ENCODE measurements around the gene SSBP3.
"Not testable (repeated sequence)": the region's sequence is repeated elsewhere in the genome, so short reads cannot be mapped to it uniquely, and the experiment has no call there.

The SSBP3 gene

GRCh38 chr1:54397980-54398379, 8.2 kb downstream of the SSBP3 start:
- no peak for FAIRE-seq
- DNase-seq (ENCODE audit: insufficient read length, low spot score), result no peak
- TF ChIP-seq PAX5 (IDR thresholded peaks at IDR 0.05; ENCODE audit: insufficient read depth, low read length, severe bottlenecking), result no peak
- TF ChIP-seq SPI1 (IDR thresholded peaks at IDR 0.05; ENCODE audit: low read depth, low read length), result no peak
- no peak for TF ChIP-seq POLR2A (IDR thresholded peaks at IDR 0.05; ENCODE audit: low read depth, low read length)
- no peak for TF ChIP-seq POU2F2 (IDR thresholded peaks at IDR 0.05; ENCODE audit: low read depth, low read length)
- TF ChIP-seq POLR2AphosphoS5 (IDR thresholded peaks at IDR 0.05; ENCODE audit: low read depth, low read length), result no peak
- TF ChIP-seq TAF1 (IDR thresholded peaks at IDR 0.05; ENCODE audit: low read depth, low read length), result no peak

GRCh38 chr1:54397090-54397591, 9.1 kb downstream of the SSBP3 start:
- no peak for TF ChIP-seq PAX5 (IDR thresholded peaks at IDR 0.05; ENCODE audit: insufficient read depth, low read length, severe bottlenecking)
- TF ChIP-seq POU2F2 (IDR thresholded peaks at IDR 0.05; ENCODE audit: low read depth, low read length), result no peak
- TF ChIP-seq TAF1 (IDR thresholded peaks at IDR 0.05; ENCODE audit: low read depth, low read length), result no peak
- FAIRE-seq, result no peak
- no peak for DNase-seq (ENCODE audit: insufficient read length, low spot score)

GRCh38 chr1:54396261-54396933, 9.8 kb downstream of the SSBP3 start:
- FAIRE-seq, result no peak
- no peak for DNase-seq (ENCODE audit: insufficient read length, low spot score)
- no peak for TF ChIP-seq PAX5 (IDR thresholded peaks at IDR 0.05; ENCODE audit: insufficient read depth, low read length, severe bottlenecking)
- TF ChIP-seq POLR2AphosphoS5 (IDR thresholded peaks at IDR 0.05; ENCODE audit: low read depth, low read length), result no peak
- no peak for TF ChIP-seq POLR2A (IDR thresholded peaks at IDR 0.05; ENCODE audit: low read depth, low read length)
- TF ChIP-seq TAF1 (IDR thresholded peaks at IDR 0.05; ENCODE audit: low read depth, low read length), result no peak
- TF ChIP-seq SPI1 (IDR thresholded peaks at IDR 0.05; ENCODE audit: low read depth, low read length), result no peak
- TF ChIP-seq POU2F2 (IDR thresholded peaks at IDR 0.05; ENCODE audit: low read depth, low read length), result no peak

- FAIRE-seq (no peak), DNase-seq (ENCODE audit: insufficient read length, low spot score) (no peak)
- TF ChIP-seq POLR2A (IDR thresholded peaks at IDR 0.05; ENCODE audit: low read depth, low read length) (no peak), POLR2AphosphoS5 (IDR thresholded peaks at IDR 0.05; ENCODE audit: low read depth, low read length) (no peak), POU2F2 (IDR thresholded peaks at IDR 0.05; ENCODE audit: low read depth, low read length) (no peak), SPI1 (IDR thresholded peaks at IDR 0.05; ENCODE audit: low read depth, low read length) (no peak), TAF1 (IDR thresholded peaks at IDR 0.05; ENCODE audit: low read depth, low read length) (no peak), PAX5 (IDR thresholded peaks at IDR 0.05; ENCODE audit: insufficient read depth, low read length, severe bottlenecking) (no peak)
These were observed 10.8 kb downstream of the SSBP3 start for GRCh38 chr1:54395281-54395934.

- DNase-seq (ENCODE audit: insufficient read length, low spot score) (no peak), FAIRE-seq (no peak)
- TF ChIP-seq POU2F2 (IDR thresholded peaks at IDR 0.05; ENCODE audit: low read depth, low read length) (no peak), PAX5 (IDR thresholded peaks at IDR 0.05; ENCODE audit: insufficient read depth, low read length, severe bottlenecking) (no peak), POLR2AphosphoS5 (IDR thresholded peaks at IDR 0.05; ENCODE audit: low read depth, low read length) (no peak), TAF1 (IDR thresholded peaks at IDR 0.05; ENCODE audit: low read depth, low read length) (no peak), POLR2A (IDR thresholded peaks at IDR 0.05; ENCODE audit: low read depth, low read length) (no peak), SPI1 (IDR thresholded peaks at IDR 0.05; ENCODE audit: low read depth, low read length) (no peak)
These were observed 12.1 kb downstream of the SSBP3 start for GRCh38 chr1:54394104-54394503.

- TF ChIP-seq POU2F2 (IDR thresholded peaks at IDR 0.05; ENCODE audit: low read depth, low read length), result no peak
- no peak for TF ChIP-seq TAF1 (IDR thresholded peaks at IDR 0.05; ENCODE audit: low read depth, low read length)
- TF ChIP-seq POLR2A (IDR thresholded peaks at IDR 0.05; ENCODE audit: low read depth, low read length), result no peak
- no peak for TF ChIP-seq PAX5 (IDR thresholded peaks at IDR 0.05; ENCODE audit: insufficient read depth, low read length, severe bottlenecking)
- no peak for TF ChIP-seq SPI1 (IDR thresholded peaks at IDR 0.05; ENCODE audit: low read depth, low read length)
- no peak for TF ChIP-seq POLR2AphosphoS5 (IDR thresholded peaks at IDR 0.05; ENCODE audit: low read depth, low read length)
- FAIRE-seq, result peak; percentile 20
- no peak for DNase-seq (ENCODE audit: insufficient read length, low spot score)
These were observed 13.8 kb downstream of the SSBP3 start for GRCh38 chr1:54392401-54392800.

GRCh38 chr1:54391450-54392209, 14.6 kb downstream of the SSBP3 start:
- DNase-seq (ENCODE audit: insufficient read length, low spot score) (no peak), FAIRE-seq (no peak)
- TF ChIP-seq POLR2AphosphoS5 (IDR thresholded peaks at IDR 0.05; ENCODE audit: low read depth, low read length) (no peak), PAX5 (IDR thresholded peaks at IDR 0.05; ENCODE audit: insufficient read depth, low read length, severe bottlenecking) (no peak), POU2F2 (IDR thresholded peaks at IDR 0.05; ENCODE audit: low read depth, low read length) (no peak), TAF1 (IDR thresholded peaks at IDR 0.05; ENCODE audit: low read depth, low read length) (no peak), SPI1 (IDR thresholded peaks at IDR 0.05; ENCODE audit: low read depth, low read length) (no peak), POLR2A (IDR thresholded peaks at IDR 0.05; ENCODE audit: low read depth, low read length) (no peak)

- DNase-seq (ENCODE audit: insufficient read length, low spot score) (no peak), FAIRE-seq (no peak)
- TF ChIP-seq POLR2A (IDR thresholded peaks at IDR 0.05; ENCODE audit: low read depth, low read length), result no peak
- no peak for TF ChIP-seq TAF1 (IDR thresholded peaks at IDR 0.05; ENCODE audit: low read depth, low read length)
- no peak for TF ChIP-seq SPI1 (IDR thresholded peaks at IDR 0.05; ENCODE audit: low read depth, low read length)
These were observed 15.5 kb downstream of the SSBP3 start for GRCh38 chr1:54390655-54391054.

GRCh38 chr1:54389608-54390007, 16.6 kb downstream of the SSBP3 start:
- DNase-seq (ENCODE audit: insufficient read length, low spot score); FAIRE-seq: not testable (repeated sequence)
